ENCODE data around the gene LBH.

The LBH gene

DNA sequence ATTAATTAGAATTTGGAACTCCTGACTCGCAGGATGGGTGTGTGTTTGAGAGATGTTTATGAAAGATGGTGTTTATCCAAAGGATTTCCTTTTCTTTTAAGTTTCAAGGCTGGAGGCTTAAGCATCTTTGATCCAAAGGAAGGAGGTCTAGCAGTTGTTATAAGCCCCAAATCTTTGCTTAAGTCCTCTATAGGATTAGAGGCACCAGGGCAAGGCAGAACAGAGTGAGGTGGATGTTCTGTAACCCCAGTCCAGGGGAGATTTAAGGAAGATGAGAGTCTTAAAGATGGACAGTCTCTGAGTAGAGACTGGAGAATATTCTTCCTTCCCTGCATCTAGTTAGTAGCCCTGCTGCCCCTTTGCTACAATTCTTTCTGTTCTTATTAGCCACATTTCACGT is 17.5 kb downstream of the LBH start:
- no peak overlapping the region for H3K4me3 ChIP-seq (ENCODE audit: low read length)
- no peaks in the 10 kb centered on the region for H3K36me3 ChIP-seq (replicated peaks; ENCODE audit: low read depth, low read length)
- no peak overlapping the region for H3K27ac ChIP-seq (ENCODE audit: low read length)
- TF ChIP-seq, protein P1, sequence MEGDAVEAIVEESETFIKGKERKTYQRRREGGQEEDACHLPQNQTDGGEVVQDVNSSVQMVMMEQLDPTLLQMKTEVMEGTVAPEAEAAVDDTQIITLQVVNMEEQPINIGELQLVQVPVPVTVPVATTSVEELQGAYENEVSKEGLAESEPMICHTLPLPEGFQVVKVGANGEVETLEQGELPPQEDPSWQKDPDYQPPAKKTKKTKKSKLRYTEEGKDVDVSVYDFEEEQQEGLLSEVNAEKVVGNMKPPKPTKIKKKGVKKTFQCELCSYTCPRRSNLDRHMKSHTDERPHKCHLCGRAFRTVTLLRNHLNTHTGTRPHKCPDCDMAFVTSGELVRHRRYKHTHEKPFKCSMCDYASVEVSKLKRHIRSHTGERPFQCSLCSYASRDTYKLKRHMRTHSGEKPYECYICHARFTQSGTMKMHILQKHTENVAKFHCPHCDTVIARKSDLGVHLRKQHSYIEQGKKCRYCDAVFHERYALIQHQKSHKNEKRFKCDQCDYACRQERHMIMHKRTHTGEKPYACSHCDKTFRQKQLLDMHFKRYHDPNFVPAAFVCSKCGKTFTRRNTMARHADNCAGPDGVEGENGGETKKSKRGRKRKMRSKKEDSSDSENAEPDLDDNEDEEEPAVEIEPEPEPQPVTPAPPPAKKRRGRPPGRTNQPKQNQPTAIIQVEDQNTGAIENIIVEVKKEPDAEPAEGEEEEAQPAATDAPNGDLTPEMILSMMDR (IDR thresholded peaks at IDR 0.05; ENCODE audit: low read depth, low read length) = no peak
- TF ChIP-seq EZH2phosphoT487 (IDR thresholded peaks at IDR 0.05; ENCODE audit: low read depth) = no peak
- no peaks in the 10 kb centered on the region for H3K9me3 ChIP-seq (ENCODE audit: insufficient read depth, low read length)
- H3K9ac ChIP-seq (ENCODE audit: low read length) = no peak overlapping the region
- H3K79me2 ChIP-seq (ENCODE audit: low read length) = no peaks in the 10 kb centered on the region
- H3K27me3 ChIP-seq (ENCODE audit: low read depth, low read length) = peaks cover 21% of the 10 kb centered on the region; the same call in 1 of the 2 replicates
- H3K4me2 ChIP-seq (ENCODE audit: low read length) = no peak overlapping the region
- H3K4me1 ChIP-seq (ENCODE audit: low read length) = no peaks in the 10 kb centered on the region
- H4K20me1 ChIP-seq (ENCODE audit: insufficient read depth, low read length) = no peaks in the 10 kb centered on the region
- no peak overlapping the region for H2AFZ ChIP-seq (ENCODE audit: low read depth, low read length)

GRCh38 chr2:30249354-30249753 is 18.0 kb downstream of the LBH start:
- H3K27me3 ChIP-seq (ENCODE audit: low read depth, low read length) = peaks cover 19% of the 10 kb centered on the region; the same call in 1 of the 2 replicates
- H3K4me1 ChIP-seq (ENCODE audit: low read length) = no peaks in the 10 kb centered on the region
- H3K79me2 ChIP-seq (ENCODE audit: low read length) = no peaks in the 10 kb centered on the region
- no peaks in the 10 kb centered on the region for H3K9me3 ChIP-seq (ENCODE audit: insufficient read depth, low read length)
- H3K36me3 ChIP-seq (replicated peaks; ENCODE audit: low read depth, low read length) = no peaks in the 10 kb centered on the region
- no peak overlapping the region for H3K4me2 ChIP-seq (ENCODE audit: low read length)
- no peak overlapping the region for H3K9ac ChIP-seq (ENCODE audit: low read length)
- no peaks in the 10 kb centered on the region for H4K20me1 ChIP-seq (ENCODE audit: insufficient read depth, low read length)
- no peak overlapping the region for H3K4me3 ChIP-seq (ENCODE audit: low read length)
- H2AFZ ChIP-seq (ENCODE audit: low read depth, low read length) = no peak overlapping the region
- H3K27ac ChIP-seq (ENCODE audit: low read length) = no peak overlapping the region
- TF ChIP-seq, protein P1 (IDR thresholded peaks at IDR 0.05; ENCODE audit: low read depth, low read length) = no peak
- no peak for TF ChIP-seq EZH2phosphoT487 (IDR thresholded peaks at IDR 0.05; ENCODE audit: low read depth)

- no peaks in the 10 kb centered on the region for H3K36me3 ChIP-seq (replicated peaks; ENCODE audit: low read depth, low read length)
- no peak overlapping the region for H3K9ac ChIP-seq (ENCODE audit: low read length)
- H3K27me3 ChIP-seq (ENCODE audit: low read depth, low read length) = peaks cover 15% of the 10 kb centered on the region; the same call in 1 of the 2 replicates
- no peak overlapping the region for H3K4me2 ChIP-seq (ENCODE audit: low read length)
- no peaks in the 10 kb centered on the region for H3K79me2 ChIP-seq (ENCODE audit: low read length)
- TF ChIP-seq, protein P1 (IDR thresholded peaks at IDR 0.05; ENCODE audit: low read depth, low read length) = no peak
- TF ChIP-seq EZH2phosphoT487 (IDR thresholded peaks at IDR 0.05; ENCODE audit: low read depth) = no peak
- H3K4me3 ChIP-seq (ENCODE audit: low read length) = no peak overlapping the region
- H2AFZ ChIP-seq (ENCODE audit: low read depth, low read length) = no peak overlapping the region
- H3K27ac ChIP-seq (ENCODE audit: low read length) = no peak overlapping the region
- no peaks in the 10 kb centered on the region for H3K4me1 ChIP-seq (ENCODE audit: low read length)
- H4K20me1 ChIP-seq (ENCODE audit: insufficient read depth, low read length) = no peaks in the 10 kb centered on the region
- no peaks in the 10 kb centered on the region for H3K9me3 ChIP-seq (ENCODE audit: insufficient read depth, low read length)
These were observed 19.1 kb downstream of the LBH start for GRCh38 chr2:30250421-30250820.

DNA sequence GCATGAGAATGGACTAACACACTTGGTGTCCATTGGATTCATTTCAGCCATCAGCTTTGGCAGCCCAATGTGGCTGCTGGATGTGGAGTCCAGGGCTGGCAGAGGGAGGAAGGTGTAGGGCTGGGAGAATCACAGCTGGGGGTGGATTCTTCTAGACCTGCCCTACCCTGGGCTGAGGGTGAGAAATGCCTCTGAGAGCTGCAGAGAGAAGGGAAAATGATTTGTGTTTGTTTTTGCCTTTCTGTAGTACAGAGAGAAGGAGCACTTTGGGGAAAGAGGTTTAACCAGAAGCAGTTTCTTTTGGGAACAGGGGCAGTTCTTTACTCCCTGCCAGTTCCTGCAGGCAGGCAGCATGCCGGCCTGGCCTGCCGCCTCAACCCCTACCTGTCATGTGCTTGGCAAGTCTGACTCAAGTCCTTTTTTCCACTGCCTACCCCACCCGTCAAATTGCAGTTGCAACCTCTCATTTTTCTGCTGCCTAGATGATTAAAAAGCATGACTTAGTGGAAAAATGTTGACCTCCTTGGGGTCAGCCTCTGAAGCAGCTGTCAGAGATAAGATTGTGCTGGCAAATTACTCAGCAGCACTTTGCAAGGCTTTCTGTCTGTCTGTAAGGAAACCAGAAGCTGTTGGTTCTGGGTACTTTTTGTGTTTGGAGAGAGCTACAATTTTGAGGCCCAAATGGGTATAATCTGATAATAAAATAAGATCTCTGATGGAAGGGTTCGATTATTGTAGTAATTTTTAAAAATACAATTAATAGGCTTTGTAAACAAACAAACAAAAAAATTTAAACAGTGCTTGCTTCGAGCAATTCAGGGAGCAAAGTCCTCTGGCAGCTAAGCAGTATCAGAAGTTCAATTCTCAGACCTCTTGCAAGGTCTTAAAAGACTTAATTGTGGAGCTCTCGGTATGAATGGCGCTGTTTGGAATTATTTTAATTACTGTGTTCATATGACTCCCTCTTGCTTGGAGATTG is 21.7 kb downstream of the LBH start:
- no peak overlapping the region for H3K4me3 ChIP-seq (ENCODE audit: low read length)
- H3K27me3 ChIP-seq (ENCODE audit: low read depth, low read length) = peaks cover 9% of the 10 kb centered on the region; the same call in 1 of the 2 replicates
- no peak overlapping the region for H3K9ac ChIP-seq (ENCODE audit: low read length)
- no peaks in the 10 kb centered on the region for H3K9me3 ChIP-seq (ENCODE audit: insufficient read depth, low read length)
- H4K20me1 ChIP-seq (ENCODE audit: insufficient read depth, low read length) = no peaks in the 10 kb centered on the region
- H3K79me2 ChIP-seq (ENCODE audit: low read length) = no peaks in the 10 kb centered on the region
- no peak overlapping the region for H3K4me2 ChIP-seq (ENCODE audit: low read length)
- no peak overlapping the region for H3K27ac ChIP-seq (ENCODE audit: low read length)
- TF ChIP-seq, protein P1 (IDR thresholded peaks at IDR 0.05; ENCODE audit: low read depth, low read length) = no peak
- no peak for TF ChIP-seq EZH2phosphoT487 (IDR thresholded peaks at IDR 0.05; ENCODE audit: low read depth)
- H3K4me1 ChIP-seq (ENCODE audit: low read length) = no peaks in the 10 kb centered on the region
- no peak overlapping the region for H2AFZ ChIP-seq (ENCODE audit: low read depth, low read length)
- no peaks in the 10 kb centered on the region for H3K36me3 ChIP-seq (replicated peaks; ENCODE audit: low read depth, low read length)

Data from OCI-LY3 (cell line).